Caco-2 (cell line): ENCODE measurements around the gene KRTAP4-1. TPM values are rescaled to one million over a fixed set of nuclear protein-coding genes. Genes with fewer than 3 reads are reported as not detected.
"Not testable (repeated sequence)": the region's sequence is repeated elsewhere in the genome, so short reads cannot be mapped to it uniquely, and the experiment has no call there.

Experiments
- Bru-seq: library from RNA; stranded (reverse); fragments of 400-500 nt; gene quantifications from one replicate; lab custom pipeline; 2021; lab: Mats Ljungman, UMichigan
- BruChase-seq, 2 experiments: library from RNA; stranded (reverse); fragments of 400-500 nt; gene quantifications; one replicate each; lab custom pipeline; 2021; lab: Mats Ljungman, UMichigan
- BruUV-seq: library from RNA; stranded (reverse); fragments of 400-500 nt; replicated peaks from 2 replicates; lab custom pipeline; 2021; lab: Mats Ljungman, UMichigan
- CTCF ChIA-PET: fragments of 300-600 bp; sonication (Branson Sonifier 250); formaldehyde crosslinking; loops from one replicate; lab custom pipeline; 2022; ENCODE audit warnings: antibody characterized with exemption; lab: Charles Lee
- POLR2A ChIA-PET: fragments of 300-600 bp; sonication (Branson Sonifier 250); formaldehyde crosslinking; loops from one replicate; lab custom pipeline; 2022; ENCODE audit warnings: antibody characterized with exemption; lab: Charles Lee
- DNase-seq, 2 experiments: peaks; one replicate each; pipeline versions ENCODE4 v3.0.0 to v3.0.0-alpha.2; 2020 to 2022
- H3K27me3 ChIP-seq: replicated peaks from 2 replicates; pipeline ENCODE4 v1.6.0; 2011; ENCODE audit warnings: low read length; ENCODE audit not compliant: control insufficient read depth, insufficient read depth
- H3K36me3 ChIP-seq: 2 replicates; pipeline ENCODE4 v1.5.1; 2011; ENCODE audit warnings: low read length; ENCODE audit not compliant: control insufficient read depth, insufficient read depth
- H3K4me1 ChIP-seq: fragments of 250-450 bp; sonication (Bioruptor Pico); 2 replicates; pipeline ENCODE4 v1.5.1; 2020; ENCODE audit warnings: mild to moderate bottlenecking
- H3K4me3 ChIP-seq: 2 replicates; pipeline ENCODE4 v1.5.1; 2011; ENCODE audit warnings: low read depth, mild to moderate bottlenecking, control low read depth, low read length
- H3K9me3 ChIP-seq: fragments of 250-450 bp; sonication (Bioruptor Pico); 2 replicates; pipeline ENCODE4 v1.5.1; 2020; ENCODE audit warnings: mild to moderate bottlenecking, moderate library complexity
- H3K27ac Mint-ChIP-seq: one replicate; pipeline ENCODE4 v1.8.0; 2022; ENCODE audit warnings: mixed read lengths; ENCODE audit not compliant: unreplicated experiment
- H3K27me3 Mint-ChIP-seq: one replicate; pipeline ENCODE4 v1.8.0; 2022; ENCODE audit warnings: mixed read lengths; ENCODE audit not compliant: insufficient read depth, unreplicated experiment
- H3K36me3 Mint-ChIP-seq: one replicate; pipeline ENCODE4 v1.8.0; 2022; ENCODE audit warnings: mild to moderate bottlenecking, mixed read lengths; ENCODE audit not compliant: insufficient read depth, unreplicated experiment
- H3K4me1 Mint-ChIP-seq: one replicate; pipeline ENCODE4 v1.8.0; 2022; ENCODE audit warnings: low read depth, mixed read lengths; ENCODE audit not compliant: unreplicated experiment
- H3K4me3 Mint-ChIP-seq: one replicate; pipeline ENCODE4 v1.8.0; 2022; ENCODE audit warnings: mild to moderate bottlenecking, moderate library complexity, mixed read lengths; ENCODE audit not compliant: unreplicated experiment
- H3K9me3 Mint-ChIP-seq: one replicate; pipeline ENCODE4 v1.8.0; 2022; ENCODE audit warnings: mixed read lengths; ENCODE audit not compliant: unreplicated experiment
- CTCF ChIP-seq, 2 experiments: fragments of 200-600 bp in 1 of 2; IDR thresholded peaks; 1 replicate in 1 of 2; 2 replicates in 1 of 2; pipeline versions ENCODE4 v1.5.1 to v1.8.0; 2011 to 2022; ENCODE audit warnings: antibody characterized with exemption in 1 of 2, control low read depth in 1 of 2, inconsistent platforms in 1 of 2, low read depth in 1 of 2, low read length in 1 of 2, mild to moderate bottlenecking in 1 of 2, moderate library complexity in 1 of 2; ENCODE audit not compliant: insufficient read depth in 1 of 2, severe bottlenecking in 1 of 2, unreplicated experiment in 1 of 2
- intact Hi-C: fragments of 100-400 bp; cut with micrococcal nuclease; formaldehyde crosslinking; loops from one replicate; pipeline ENCODE4 v1.10.0; 2022; ENCODE audit not compliant: unreplicated experiment
- long read RNA-seq: library from polyadenylated mRNA; stranded (forward); transcript quantifications from one replicate; pipeline ENCODE4 v2.0.0, GENCODE V29; 2022
- total RNA-seq: library from RNA; stranded (reverse); gene quantifications from 2 replicates; pipeline ENCODE4 v1.2.3, GENCODE V29; 2022

Gene KRTAP4-1
- 0.49 TPM in 1 of 2 replicates, not detected in the other for total RNA-seq
- Bru-seq, nascent RNA = percentile 26 among the genes with signal in this experiment
- percentile 34 among the genes with signal in this experiment for BruChase-seq, experiment 1, labeled RNA remaining after a 2-hour chase
- percentile 41 among the genes with signal in this experiment for BruChase-seq, experiment 2, labeled RNA remaining after a 6-hour chase
- long read RNA-seq = 0 reads

DNA sequence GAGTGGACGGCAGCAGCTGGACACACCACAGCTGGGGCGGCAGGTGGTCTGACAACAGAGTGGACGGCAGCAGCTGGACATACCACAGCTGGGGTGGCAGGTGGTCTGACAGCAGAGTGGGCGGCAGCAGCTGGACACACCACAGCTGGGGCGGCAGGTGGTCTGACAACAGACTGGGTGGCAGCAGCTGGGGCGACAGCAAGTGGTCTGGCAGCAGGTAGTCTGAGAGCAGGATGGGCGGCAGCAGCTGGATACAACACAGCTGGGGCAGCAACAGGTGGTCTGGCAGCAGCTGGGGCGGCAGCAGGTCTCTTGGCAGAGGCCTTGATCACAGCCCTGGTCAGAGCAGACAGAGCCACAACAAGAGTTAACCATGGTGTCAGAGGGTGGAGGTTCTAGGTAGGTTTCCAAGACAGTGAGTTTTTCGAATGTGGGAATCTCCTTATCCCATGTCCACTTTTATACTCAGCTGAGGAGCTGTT lies at the start of gene KRTAP4-1:
Gene KRTAP4-1, minus strand, starts transcription at position 432 of the 482 bp plus-strand sequence. Its CDS starts 57 bp downstream, at position 375.
- H3K27me3 Mint-ChIP-seq = no peaks in the 10 kb centered on the region
- no peaks in the 10 kb centered on the region for H3K9me3 Mint-ChIP-seq
- no peaks in the 10 kb centered on the region for H3K27me3 ChIP-seq
- H3K4me1 Mint-ChIP-seq = peaks cover 24% of the 10 kb centered on the region
- POLR2A ChIA-PET = interaction anchor here (0.6 kb wide), 1 partner anchor 126 kb away, joined by 5 read pairs; no protein-coding TSS in a partner anchor
- DNase-seq = no peak
- no peaks in the 10 kb centered on the region for H3K36me3 Mint-ChIP-seq
- no peaks in the 10 kb centered on the region for H3K36me3 ChIP-seq
- no peak for TF ChIP-seq CTCF (IDR thresholded peaks at IDR 0.05; ENCODE audit: insufficient read depth in 1 of 2, low read depth in 1 of 2, low read length in 1 of 2, severe bottlenecking in 1 of 2, unreplicated experiment in 1 of 2)
- CTCF ChIA-PET = no interaction called here
- H3K9me3 ChIP-seq = no peaks in the 10 kb centered on the region
- no peak within 1 kb of the TSS for H3K4me3 ChIP-seq
- H3K27ac Mint-ChIP-seq = no peak within 1 kb of the TSS
- peaks cover 15% of the 10 kb centered on the region for H3K4me1 ChIP-seq
- no TSS peak for BruUV-seq
- H3K4me3 Mint-ChIP-seq = no peak within 1 kb of the TSS
- intact Hi-C loops = no loop called here

GRCh38 chr17:41232399-41233105 lies 47.8 kb upstream of the KRTAP4-1 start, which contains the start of gene KRTAP9-3:
TSS of gene KRTAP9-3 (plus strand) at chr17:41232449. CDS start at chr17:41232502, 53 bp downstream.
- H3K4me3 ChIP-seq, H3K27ac Mint-ChIP-seq, H3K36me3 Mint-ChIP-seq, BruUV-seq, H3K4me3 Mint-ChIP-seq, H3K36me3 ChIP-seq, H3K4me1 Mint-ChIP-seq, H3K27me3 ChIP-seq, DNase-seq, CTCF ChIA-PET, H3K9me3 ChIP-seq, intact Hi-C loops, H3K4me1 ChIP-seq, H3K9me3 Mint-ChIP-seq, H3K27me3 Mint-ChIP-seq: not testable (repeated sequence)
- POLR2A ChIA-PET = interaction anchor here (0.6 kb wide), 1 partner anchor 174 kb away, joined by 6 read pairs; no protein-coding TSS in a partner anchor

DNA sequence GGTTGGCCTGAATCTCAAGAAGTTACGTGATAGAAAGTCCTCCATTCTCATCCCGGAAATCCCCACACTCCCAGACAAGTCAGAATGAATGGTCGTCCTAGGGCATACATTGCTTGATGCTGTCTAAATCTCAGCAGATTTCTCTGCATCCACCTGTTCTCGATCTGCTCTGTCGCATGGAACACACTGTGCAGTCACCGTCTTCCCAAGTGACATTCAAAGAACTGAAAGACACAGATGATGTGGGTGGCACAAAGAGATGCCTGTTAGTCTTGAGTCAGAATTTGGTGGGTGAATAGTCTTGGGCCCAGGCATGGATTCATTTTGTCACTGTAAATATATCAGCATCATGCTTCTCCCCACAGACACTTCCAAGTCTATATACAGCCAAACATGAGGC lies 47.0 kb upstream of the KRTAP4-1 start:
- peaks cover 4% of the 10 kb centered on the region for H3K27me3 Mint-ChIP-seq
- intact Hi-C loops = no loop called here
- H3K36me3 Mint-ChIP-seq = no peaks in the 10 kb centered on the region
- H3K27me3 ChIP-seq = no peaks in the 10 kb centered on the region
- no peaks in the 10 kb centered on the region for H3K36me3 ChIP-seq
- H3K9me3 Mint-ChIP-seq = no peaks in the 10 kb centered on the region
- no peak overlapping the region for H3K27ac Mint-ChIP-seq
- no peaks in the 10 kb centered on the region for H3K4me1 Mint-ChIP-seq
- CTCF ChIA-PET = no interaction called here
- no peaks in the 10 kb centered on the region for H3K9me3 ChIP-seq
- H3K4me1 ChIP-seq = no peaks in the 10 kb centered on the region
- no peak for DNase-seq
- POLR2A ChIA-PET = no interaction called here
- no peak overlapping the region for H3K4me3 Mint-ChIP-seq
- no peak for TF ChIP-seq CTCF (IDR thresholded peaks at IDR 0.05; ENCODE audit: insufficient read depth in 1 of 2, low read depth in 1 of 2, low read length in 1 of 2, severe bottlenecking in 1 of 2, unreplicated experiment in 1 of 2)
- BruUV-seq = no TSS peak
- H3K4me3 ChIP-seq = no peak overlapping the region
